SU-DHL-6 (cell line): Measurements from ENCODE around the gene HSDL2.

Source experiments
- EZH2phosphoT487 ChIP-seq: fragments of 200-600 bp; sonication (generic), shearing (Covaris generic); conservative IDR thresholded peaks from 2 replicates; pipeline ENCODE4 v1.6.1; 2018; ENCODE audit warnings: mild to moderate bottlenecking, antibody characterized with exemption, low read length, moderate library complexity, mixed read lengths
- TF ChIP-seq, protein P1 (sequence below): fragments of 200-600 bp; sonication (generic); IDR thresholded peaks from one replicate; pipeline ENCODE4 v1.5.1; 2017; ENCODE audit warnings: antibody characterized with exemption, mild to moderate bottlenecking, low read length, moderate library complexity; ENCODE audit not compliant: insufficient read depth, poor library complexity, severe bottlenecking

DNA sequence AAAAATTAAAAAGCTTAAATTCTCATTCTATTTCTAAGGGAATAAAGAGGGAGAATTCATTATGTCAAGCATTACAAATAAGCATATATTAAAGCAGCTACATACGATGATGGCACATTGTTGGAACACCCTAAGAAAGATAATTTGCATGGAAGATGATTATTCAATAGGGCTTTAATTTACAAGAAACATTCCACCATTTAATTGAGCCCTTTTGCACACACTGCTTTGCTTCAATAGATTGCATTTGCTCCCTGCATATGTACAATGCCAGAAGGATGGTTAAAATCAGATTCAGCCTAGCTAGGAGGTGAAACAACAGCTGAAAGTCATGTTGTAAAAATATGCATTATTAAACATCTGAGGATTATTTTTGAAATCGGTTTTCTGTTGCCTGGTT is 128.5 kb downstream of the HSDL2 start:
- TF ChIP-seq, protein P1, sequence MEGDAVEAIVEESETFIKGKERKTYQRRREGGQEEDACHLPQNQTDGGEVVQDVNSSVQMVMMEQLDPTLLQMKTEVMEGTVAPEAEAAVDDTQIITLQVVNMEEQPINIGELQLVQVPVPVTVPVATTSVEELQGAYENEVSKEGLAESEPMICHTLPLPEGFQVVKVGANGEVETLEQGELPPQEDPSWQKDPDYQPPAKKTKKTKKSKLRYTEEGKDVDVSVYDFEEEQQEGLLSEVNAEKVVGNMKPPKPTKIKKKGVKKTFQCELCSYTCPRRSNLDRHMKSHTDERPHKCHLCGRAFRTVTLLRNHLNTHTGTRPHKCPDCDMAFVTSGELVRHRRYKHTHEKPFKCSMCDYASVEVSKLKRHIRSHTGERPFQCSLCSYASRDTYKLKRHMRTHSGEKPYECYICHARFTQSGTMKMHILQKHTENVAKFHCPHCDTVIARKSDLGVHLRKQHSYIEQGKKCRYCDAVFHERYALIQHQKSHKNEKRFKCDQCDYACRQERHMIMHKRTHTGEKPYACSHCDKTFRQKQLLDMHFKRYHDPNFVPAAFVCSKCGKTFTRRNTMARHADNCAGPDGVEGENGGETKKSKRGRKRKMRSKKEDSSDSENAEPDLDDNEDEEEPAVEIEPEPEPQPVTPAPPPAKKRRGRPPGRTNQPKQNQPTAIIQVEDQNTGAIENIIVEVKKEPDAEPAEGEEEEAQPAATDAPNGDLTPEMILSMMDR, result no peak
- no peak for TF ChIP-seq EZH2phosphoT487
